Natural killer cell (primary cell): ENCODE results near the gene TM2D1. TPM values are rescaled to one million over a fixed set of nuclear protein-coding genes. Genes with fewer than 3 reads are reported as not detected.

Experiments
- ATAC-seq, 3 donors: fragments of 150-1000 bp in 2 of 3; fragments of 200-7000 bp in 1 of 3; cut with Tn5 transposase; 1 replicate in 1 of 3; 2 replicates in 2 of 3; pipeline ENCODE4 v1.10.0; 2021; ENCODE audit warnings: mild to moderate bottlenecking in 2 of 3, moderate library complexity in 2 of 3
- DNase-seq, 2 donors: peaks; one replicate each; pipeline versions ENCODE4 v3.0.0 to v3.0.0-alpha.2; 2013 to 2021; ENCODE audit warnings: mixed read lengths in 1 of 2
- H3K27ac ChIP-seq: one replicate; pipeline ENCODE4 v1.5.1; 2013; ENCODE audit warnings: mild to moderate bottlenecking, low read length
- H3K27me3 ChIP-seq: one replicate; pipeline ENCODE4 v1.6.1; 2013; ENCODE audit warnings: low read length; ENCODE audit not compliant: control insufficient read depth, insufficient read depth
- H3K36me3 ChIP-seq: one replicate; pipeline ENCODE4 v1.6.1; 2013; ENCODE audit warnings: low read length; ENCODE audit not compliant: control insufficient read depth, insufficient read depth
- H3K4me1 ChIP-seq: one replicate; pipeline ENCODE4 v1.6.1; 2013; ENCODE audit warnings: low read length; ENCODE audit not compliant: control insufficient read depth, insufficient read depth
- H3K4me3 ChIP-seq: one replicate; pipeline ENCODE4 v1.5.1; 2013; ENCODE audit warnings: low read length
- H3K9me3 ChIP-seq: one replicate; pipeline ENCODE4 v1.6.1; 2013; ENCODE audit warnings: low read length; ENCODE audit not compliant: control insufficient read depth, insufficient read depth
- H3K27ac Mint-ChIP-seq, 2 donors: one replicate each; pipeline ENCODE4 v1.8.0; 2022; ENCODE audit warnings: mild to moderate bottlenecking in 2 of 2, mixed read lengths in 2 of 2, moderate library complexity in 1 of 2
- H3K27me3 Mint-ChIP-seq, 2 donors: one replicate each; pipeline ENCODE4 v1.8.0; 2022; ENCODE audit warnings: low read depth in 2 of 2, mixed read lengths in 2 of 2
- H3K36me3 Mint-ChIP-seq: one replicate; pipeline ENCODE4 v1.8.0; 2022; ENCODE audit warnings: mixed read lengths
- H3K4me1 Mint-ChIP-seq, 2 donors: one replicate each; pipeline ENCODE4 v1.8.0; 2022; ENCODE audit warnings: mixed read lengths in 2 of 2
- H3K4me3 Mint-ChIP-seq: one replicate; pipeline ENCODE4 v1.8.0; 2022; ENCODE audit warnings: mild to moderate bottlenecking, moderate library complexity, mixed read lengths
- H3K9me3 Mint-ChIP-seq, 2 donors: one replicate each; pipeline ENCODE4 v1.8.0; 2022; ENCODE audit warnings: mixed read lengths in 2 of 2
- CTCF ChIP-seq: fragments of 200-600 bp; IDR thresholded peaks from one replicate; pipeline ENCODE4 v1.8.0; 2022; ENCODE audit warnings: antibody characterized with exemption
- WGBS: methylation state at CpG from one replicate; pipeline ENCODE4 v1.1.7; 2013; ENCODE audit warnings: missing lambda C conversion rate; ENCODE audit not compliant: insufficient coverage; 5-methylcytosine and 5-hydroxymethylcytosine counted together
- intact Hi-C: fragments of 100-400 bp; cut with micrococcal nuclease; formaldehyde crosslinking; loops from one replicate; pipeline ENCODE4 v1.14.2; 2022
- total RNA-seq, 4 donors: library from RNA; stranded (reverse); fragments of 120-200 nt in 1 of 4; gene quantifications; one replicate each; pipeline versions ENCODE4 v1.2.3 to v1.2.4, GENCODE V29; 2013 to 2022

The TM2D1 gene
- 10 to 100 TPM; 24.7 to 34.2 (median 26.4) TPM for total RNA-seq
- 68.9 TPM for total RNA-seq (2013)

GRCh38 chr1:61724813-61725694, at the start of gene TM2D1:
TM2D1 (minus strand) TSS chr1:61725141; CDS start chr1:61725120, 21 bp downstream.
- Histone ChIP-seq H3K4me3 (peak within 1 kb of the TSS; percentile 89), H3K9me3 (no peaks in the 10 kb centered on the region), H3K4me1 (peaks cover 7% of the 10 kb centered on the region), H3K27ac (peak within 1 kb of the TSS; percentile 88), H3K36me3 (no peaks in the 10 kb centered on the region), H3K27me3 (no peaks in the 10 kb centered on the region)
- Mint-ChIP-seq H3K36me3 (no peaks in the 10 kb centered on the region), H3K27me3 (peaks cover 0 to 5% of the 10 kb centered on the region in 2 donors), H3K4me3 (peak within 1 kb of the TSS; percentile 99), H3K27ac (peak within 1 kb of the TSS; percentile 99), H3K9me3 (no peaks in the 10 kb centered on the region), H3K4me1 (peaks cover 16 to 22% of the 10 kb centered on the region in 2 donors)
- WGBS = under 1% methylated on average over 45 of the region's 45 CpGs
- intact Hi-C loops = no loop called here
- TF ChIP-seq CTCF = no peak
- peak; percentile 82 to 92 for DNase-seq
- peak; percentile 97 to 100 (median 98) for ATAC-seq

GRCh38 chr1:61770131-61770530, 45.2 kb upstream of the TM2D1 start:
- WGBS = no CpG with 5 or more reads among the region's 1 CpG
- no peak for TF ChIP-seq CTCF
- Mint-ChIP-seq H3K27me3 (no peaks in the 10 kb centered on the region), H3K9me3 (no peaks in the 10 kb centered on the region), H3K4me3 (no peak overlapping the region), H3K27ac (no peak overlapping the region), H3K4me1 (no peaks in the 10 kb centered on the region), H3K36me3 (peaks cover 6% of the 10 kb centered on the region)
- no peak for ATAC-seq
- no peak for DNase-seq
- Histone ChIP-seq H3K27me3 (no peaks in the 10 kb centered on the region), H3K9me3 (no peaks in the 10 kb centered on the region), H3K27ac (no peak overlapping the region), H3K4me3 (no peak overlapping the region), H3K4me1 (no peaks in the 10 kb centered on the region), H3K36me3 (peaks cover 2% of the 10 kb centered on the region)
- intact Hi-C loops = no loop called here

- intact Hi-C loops = no loop called here
- 90% methylated on average over 2 of the region's 2 CpGs for WGBS
- Histone ChIP-seq H3K4me1 (no peaks in the 10 kb centered on the region), H3K27ac (no peak overlapping the region), H3K4me3 (no peak overlapping the region), H3K36me3 (no peaks in the 10 kb centered on the region), H3K9me3 (no peaks in the 10 kb centered on the region), H3K27me3 (no peaks in the 10 kb centered on the region)
- no peak for TF ChIP-seq CTCF
- Mint-ChIP-seq H3K9me3 (no peaks in the 10 kb centered on the region), H3K27me3 (no peaks in the 10 kb centered on the region), H3K36me3 (no peaks in the 10 kb centered on the region), H3K4me3 (no peak overlapping the region), H3K4me1 (no peaks in the 10 kb centered on the region), H3K27ac (no peak overlapping the region)
- ATAC-seq (no peak), DNase-seq (no peak)
Measured at GRCh38 chr1:61757950-61758349, 33.0 kb upstream of the TM2D1 start.
